MG63 (cell line): ENCODE results near the gene NKTR. TPM values are rescaled to one million over a fixed set of nuclear protein-coding genes. Genes with fewer than 3 reads are reported as not detected.
A peak's percentile ranks its signal among the peaks of the same experiment; 100 is the strongest.

Experiments
- DNase-seq: peaks from one replicate; pipeline ENCODE4 v3.0.0-alpha.2; 2020
- H3K27me3 ChIP-seq: fragments of 250-450 bp; sonication (Bioruptor Pico); 2 replicates; pipeline ENCODE4 v1.5.1; 2020; ENCODE audit warnings: mild to moderate bottlenecking, moderate library complexity
- H3K36me3 ChIP-seq: fragments of 250-450 bp; sonication (Bioruptor Pico); 2 replicates; pipeline ENCODE4 v1.5.1; 2020; ENCODE audit warnings: mild to moderate bottlenecking, moderate library complexity
- H3K4me3 ChIP-seq: fragments of 250-450 bp; sonication (Bioruptor Pico); 2 replicates; pipeline ENCODE4 v1.5.1; 2020; ENCODE audit warnings: mild to moderate bottlenecking, moderate library complexity
- H3K9me3 ChIP-seq: fragments of 250-450 bp; sonication (Bioruptor Pico); 2 replicates; pipeline ENCODE4 v1.5.1; 2020; ENCODE audit warnings: mild to moderate bottlenecking, moderate library complexity
- total RNA-seq: library from RNA; depleted of rRNA; stranded (reverse); fragments of >200 nt; shearing (Covaris generic); gene quantifications from 2 replicates; pipeline ENCODE4 v1.2.3, GENCODE V29; 2014; ENCODE audit warnings: low replicate concordance

The NKTR gene
- total RNA-seq, 1 experiment from 2014 or later: 4.4 TPM

- Histone ChIP-seq H3K27me3 (no peaks in the 10 kb centered on the region), H3K36me3 (peaks cover 67% of the 10 kb centered on the region), H3K4me3 (no peak overlapping the region), H3K9me3 (no peaks in the 10 kb centered on the region)
- DNase-seq: no peak
Measured at GRCh38 chr3:42632146-42632545, 31.7 kb downstream of the NKTR start.

DNA sequence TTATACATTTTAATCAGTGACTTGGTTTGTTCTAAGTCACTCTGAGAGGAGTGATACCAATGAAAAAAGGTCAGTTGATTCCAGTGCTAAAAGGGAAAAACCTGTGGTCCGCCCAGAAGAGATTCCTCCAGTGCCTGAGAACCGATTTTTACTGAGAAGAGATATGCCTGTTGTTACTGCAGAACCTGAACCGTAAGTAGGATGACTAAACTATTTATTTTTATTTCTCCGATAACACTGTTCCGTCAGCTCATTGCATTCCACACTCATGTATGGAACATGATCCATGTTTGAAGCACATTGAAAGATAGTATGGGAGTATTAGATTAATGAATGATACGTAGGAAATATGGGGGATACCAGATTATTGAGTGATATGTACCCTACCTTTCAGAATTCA is 33.1 kb downstream of the NKTR start:
- peaks cover 75% of the 10 kb centered on the region for H3K36me3 ChIP-seq
- DNase-seq: no peak
- no peaks in the 10 kb centered on the region for H3K9me3 ChIP-seq
- H3K27me3 ChIP-seq: no peaks in the 10 kb centered on the region
- H3K4me3 ChIP-seq: no peak overlapping the region

DNA sequence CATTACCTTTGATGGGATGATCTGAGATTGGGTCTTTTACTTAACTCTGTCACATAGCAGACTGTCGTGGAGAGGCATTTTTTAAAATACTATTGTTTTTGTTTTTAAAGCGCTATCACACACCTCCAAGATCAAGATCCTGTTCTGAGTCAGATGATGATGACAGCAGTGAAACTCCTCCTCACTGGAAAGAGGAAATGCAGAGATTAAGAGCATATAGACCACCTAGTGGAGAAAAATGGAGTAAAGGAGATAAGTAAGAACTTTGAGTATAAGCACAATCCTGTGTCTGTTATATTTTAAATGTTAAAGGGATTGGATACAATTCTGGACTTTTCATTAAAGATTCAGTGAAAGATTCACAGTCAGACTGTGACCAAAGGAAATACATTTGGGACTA is 34.6 kb downstream of the NKTR start:
- H3K9me3 ChIP-seq: no peaks in the 10 kb centered on the region
- no peak for DNase-seq
- no peak overlapping the region for H3K4me3 ChIP-seq
- peaks cover 83% of the 10 kb centered on the region for H3K36me3 ChIP-seq
- H3K27me3 ChIP-seq: no peaks in the 10 kb centered on the region

- no peak for DNase-seq
- Histone ChIP-seq H3K4me3 (no peak overlapping the region), H3K9me3 (no peaks in the 10 kb centered on the region), H3K27me3 (no peaks in the 10 kb centered on the region), H3K36me3 (peaks cover 86% of the 10 kb centered on the region)
Measured at GRCh38 chr3:42637001-42637400, 36.5 kb downstream of the NKTR start.

DNA sequence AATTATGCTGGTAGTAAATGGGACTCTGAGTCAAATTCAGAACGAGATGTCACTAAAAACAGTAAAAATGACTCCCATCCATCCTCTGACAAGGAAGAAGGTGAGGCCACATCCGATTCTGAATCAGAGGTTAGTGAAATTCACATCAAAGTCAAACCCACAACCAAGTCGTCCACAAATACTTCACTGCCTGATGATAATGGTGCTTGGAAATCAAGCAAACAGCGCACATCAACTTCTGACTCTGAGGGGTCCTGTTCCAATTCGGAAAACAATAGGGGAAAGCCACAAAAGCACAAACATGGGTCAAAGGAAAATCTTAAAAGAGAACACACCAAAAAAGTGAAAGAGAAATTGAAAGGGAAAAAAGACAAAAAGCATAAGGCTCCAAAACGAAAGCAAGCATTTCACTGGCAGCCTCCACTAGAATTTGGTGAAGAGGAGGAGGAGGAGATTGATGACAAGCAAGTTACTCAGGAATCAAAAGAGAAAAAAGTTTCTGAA is 37.9 kb downstream of the NKTR start:
- DNase-seq: no peak
- no peak overlapping the region for H3K4me3 ChIP-seq
- H3K27me3 ChIP-seq: no peaks in the 10 kb centered on the region
- peaks cover 86% of the 10 kb centered on the region for H3K36me3 ChIP-seq
- no peaks in the 10 kb centered on the region for H3K9me3 ChIP-seq

DNA sequence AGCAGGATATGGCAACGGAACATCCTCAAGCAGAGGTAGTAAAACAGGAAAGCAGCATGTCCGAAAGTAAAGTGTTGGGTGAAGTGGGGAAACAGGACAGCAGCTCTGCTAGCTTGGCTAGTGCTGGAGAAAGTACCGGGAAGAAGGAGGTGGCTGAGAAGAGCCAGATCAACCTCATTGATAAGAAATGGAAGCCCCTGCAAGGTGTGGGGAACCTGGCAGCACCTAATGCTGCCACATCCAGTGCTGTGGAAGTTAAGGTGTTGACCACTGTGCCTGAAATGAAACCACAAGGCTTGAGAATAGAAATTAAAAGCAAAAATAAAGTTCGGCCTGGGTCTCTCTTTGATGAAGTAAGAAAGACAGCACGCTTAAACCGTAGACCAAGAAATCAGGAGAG is 38.7 kb downstream of the NKTR start:
- no peaks in the 10 kb centered on the region for H3K27me3 ChIP-seq

GRCh38 chr3:42640129-42640528 is 39.6 kb downstream of the NKTR start:
- Histone ChIP-seq H3K4me3 (no peak overlapping the region), H3K36me3 (peaks cover 84% of the 10 kb centered on the region), H3K27me3 (no peaks in the 10 kb centered on the region), H3K9me3 (no peaks in the 10 kb centered on the region)
- no peak for DNase-seq

More for the DNA sequence above, 38.7 kb downstream of the NKTR start:
- Histone ChIP-seq H3K36me3 (peaks cover 84% of the 10 kb centered on the region), H3K9me3 (no peaks in the 10 kb centered on the region), H3K4me3 (no peak overlapping the region)
- no peak for DNase-seq

- Histone ChIP-seq H3K36me3 (peaks cover 85% of the 10 kb centered on the region), H3K9me3 (no peaks in the 10 kb centered on the region), H3K27me3 (no peaks in the 10 kb centered on the region), H3K4me3 (no peak overlapping the region)
- no peak for DNase-seq
Measured at GRCh38 chr3:42640771-42641370, 40.4 kb downstream of the NKTR start.

GRCh38 chr3:42647821-42648459 is 47.5 kb downstream of the NKTR start:
- H3K36me3 ChIP-seq: peaks cover 38% of the 10 kb centered on the region
- no peaks in the 10 kb centered on the region for H3K27me3 ChIP-seq
- no peak overlapping the region for H3K4me3 ChIP-seq
- DNase-seq: no peak
- H3K9me3 ChIP-seq: no peaks in the 10 kb centered on the region

GRCh38 chr3:42649006-42649405 is 48.5 kb downstream of the NKTR start:
- peaks cover 27% of the 10 kb centered on the region for H3K36me3 ChIP-seq
- no peak overlapping the region for H3K4me3 ChIP-seq

DNA sequence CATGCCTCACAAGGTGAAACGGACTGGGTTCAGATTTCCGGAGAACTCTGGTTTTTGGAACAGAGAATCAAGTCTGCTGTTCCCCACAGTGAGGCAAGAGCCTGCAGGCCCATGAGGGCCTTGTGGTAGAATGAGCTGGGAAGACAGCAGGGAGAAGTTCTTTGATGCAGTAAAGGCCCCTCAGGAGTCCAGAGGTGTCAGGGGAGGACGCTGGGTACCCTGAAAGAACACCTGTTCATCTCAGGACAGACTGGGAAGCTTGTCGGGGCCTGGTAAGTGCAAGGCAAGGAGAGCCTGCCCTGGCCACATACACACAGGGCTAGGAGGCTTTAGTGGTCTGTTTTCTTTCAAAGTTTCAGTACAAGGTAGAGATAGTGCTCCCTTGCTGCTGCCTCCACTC is 49.3 kb downstream of the NKTR start:
- H3K4me3 ChIP-seq: no peak overlapping the region
- H3K9me3 ChIP-seq: no peaks in the 10 kb centered on the region
- H3K36me3 ChIP-seq: peaks cover 22% of the 10 kb centered on the region
- no peaks in the 10 kb centered on the region for H3K27me3 ChIP-seq
- DNase-seq: no peak

More at GRCh38 chr3:42649006-42649405, 48.5 kb downstream of the NKTR start:
- Histone ChIP-seq H3K27me3 (no peaks in the 10 kb centered on the region), H3K9me3 (no peaks in the 10 kb centered on the region)
- DNase-seq: no peak

DNA sequence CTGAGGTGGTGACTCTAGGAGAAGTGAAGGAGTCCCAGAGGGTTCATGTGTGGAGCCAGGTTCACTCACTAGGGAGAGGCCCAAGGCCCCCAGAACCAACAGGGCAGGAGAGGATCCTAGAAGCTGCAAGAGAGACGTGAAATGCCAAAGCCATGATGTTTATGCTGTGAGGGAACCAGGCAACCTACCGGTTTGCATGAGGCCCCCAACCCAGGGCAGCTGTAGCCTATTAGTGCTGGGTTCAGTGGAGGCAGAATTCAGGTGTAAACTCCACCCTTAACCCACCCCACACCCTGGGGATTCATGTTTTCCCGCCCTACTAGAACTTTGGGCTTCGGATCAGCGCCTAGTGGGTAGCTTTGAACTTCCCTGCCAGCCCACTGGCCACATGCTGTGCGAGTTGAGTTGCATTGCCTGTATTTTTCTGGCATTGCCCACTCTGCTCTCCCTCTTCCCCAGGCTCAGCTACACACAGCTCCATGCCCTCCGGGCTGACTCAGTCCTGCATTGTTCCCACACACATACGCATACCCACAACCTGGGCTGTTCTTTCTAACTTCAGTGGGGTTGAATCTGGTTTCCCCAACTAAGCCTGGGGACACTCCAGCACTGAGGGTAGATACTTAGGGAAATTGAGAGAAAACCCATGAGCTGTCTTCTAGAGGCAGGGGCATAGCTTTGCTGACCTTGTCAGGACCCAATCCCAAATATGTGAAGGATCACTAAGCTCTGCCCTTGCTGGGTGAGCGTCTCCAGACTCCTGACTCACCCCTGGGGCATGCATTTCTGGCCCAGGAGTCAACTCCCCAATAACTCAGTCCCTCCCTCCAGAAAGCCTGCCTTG is 51.0 kb downstream of the NKTR start:
- Histone ChIP-seq H3K4me3 (peak overlapping the region; percentile 21), H3K27me3 (no peaks in the 10 kb centered on the region), H3K36me3 (peaks cover 10% of the 10 kb centered on the region), H3K9me3 (no peaks in the 10 kb centered on the region)
- peak; percentile 89 for DNase-seq

- Histone ChIP-seq H3K27me3 (no peaks in the 10 kb centered on the region), H3K9me3 (no peaks in the 10 kb centered on the region), H3K36me3 (peaks cover 10% of the 10 kb centered on the region), H3K4me3 (peak overlapping the region; percentile 66)
- DNase-seq: no peak
Measured at GRCh38 chr3:42652251-42652610, 51.7 kb downstream of the NKTR start.

DNA sequence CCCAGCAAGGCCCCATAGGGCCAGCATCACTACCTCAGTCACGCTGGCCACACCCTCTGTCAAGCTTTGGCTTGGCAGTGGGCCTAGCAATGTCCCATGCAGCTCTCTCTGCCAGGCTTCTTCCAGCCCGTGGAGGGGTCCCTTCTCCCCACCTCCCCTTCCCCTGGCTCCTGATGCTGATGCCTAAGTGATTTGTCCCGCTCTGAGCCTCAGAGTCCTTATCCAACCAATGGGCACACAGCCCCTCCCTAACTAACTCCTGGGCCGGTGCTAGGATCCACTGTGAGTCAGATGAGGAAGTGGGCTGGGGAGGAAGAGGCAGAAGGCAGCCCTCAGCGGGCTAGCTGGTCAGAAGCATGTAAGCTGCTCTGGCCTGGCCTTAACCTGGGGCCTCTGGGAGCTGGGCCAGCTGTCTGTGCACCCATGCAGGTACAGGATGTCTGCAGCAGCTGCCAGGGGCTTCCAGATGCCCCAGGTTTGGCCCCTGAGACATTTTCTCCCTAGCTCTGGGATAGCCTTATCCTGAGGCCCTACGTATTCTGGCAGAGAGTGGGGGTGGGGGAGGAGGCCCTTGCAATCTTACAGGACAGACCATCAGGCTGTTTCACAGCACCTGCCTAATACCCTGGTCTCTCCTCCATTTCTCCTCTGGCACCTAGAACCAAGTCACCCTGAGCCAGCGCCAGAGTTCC is 52.3 kb downstream of the NKTR start:
- peak overlapping the region; percentile 66 for H3K4me3 ChIP-seq
- no peaks in the 10 kb centered on the region for H3K27me3 ChIP-seq
- no peaks in the 10 kb centered on the region for H3K9me3 ChIP-seq
- peak; percentile 88 for DNase-seq
- H3K36me3 ChIP-seq: peaks cover 10% of the 10 kb centered on the region

DNA sequence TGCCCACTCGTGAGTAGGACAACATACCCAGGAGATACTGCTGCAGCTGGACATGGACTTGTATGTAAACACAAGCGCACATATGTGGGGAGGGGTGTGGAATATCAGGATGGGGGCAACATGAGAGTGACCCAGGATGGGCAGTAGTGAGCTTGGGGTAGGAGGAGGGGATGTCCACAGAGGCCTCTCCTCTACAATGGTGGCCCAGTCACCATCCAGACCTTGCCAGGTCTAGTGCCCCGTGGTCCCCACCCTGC is 52.7 kb downstream of the NKTR start:
- H3K9me3 ChIP-seq: no peaks in the 10 kb centered on the region
- peaks cover 9% of the 10 kb centered on the region for H3K36me3 ChIP-seq
- peak overlapping the region; percentile 66 for H3K4me3 ChIP-seq
- no peaks in the 10 kb centered on the region for H3K27me3 ChIP-seq
- no peak for DNase-seq

DNA sequence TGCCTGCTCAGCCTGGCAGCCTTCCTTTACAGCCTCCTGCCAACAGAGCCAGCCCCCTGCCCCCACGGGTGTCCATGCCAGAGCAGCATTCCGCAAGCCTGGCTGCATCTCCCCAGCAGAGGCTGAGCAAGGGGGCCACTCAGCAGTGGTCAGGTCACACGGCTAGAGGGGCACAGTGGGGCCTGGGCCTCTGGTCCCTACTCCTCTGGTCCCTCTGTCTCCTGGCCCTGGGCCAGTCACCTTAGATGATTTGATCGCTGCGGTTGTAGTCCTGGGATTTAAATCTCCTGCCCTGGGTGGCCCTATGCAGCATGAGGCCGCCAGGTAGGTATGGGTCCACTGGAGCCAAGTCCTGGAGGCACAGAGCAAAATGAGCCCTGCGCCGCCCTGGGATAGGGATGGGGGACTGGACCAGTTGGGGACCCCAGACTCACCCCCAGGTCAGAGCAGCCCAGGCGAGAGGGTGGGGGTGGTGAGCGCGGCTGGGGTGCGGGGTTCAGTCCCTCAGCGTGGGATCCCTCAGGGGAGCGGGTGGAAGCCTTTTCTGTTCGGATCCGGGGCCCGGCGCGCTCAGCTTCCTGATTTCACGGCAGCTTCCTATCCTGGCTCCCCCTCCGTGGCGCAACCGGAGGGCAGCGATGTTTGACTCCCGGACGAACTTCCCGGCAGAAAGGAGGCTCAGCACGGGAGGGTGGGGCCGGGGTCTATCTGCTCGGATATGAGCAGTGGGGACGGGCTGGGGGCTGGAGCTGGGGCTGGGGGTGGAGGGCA is 53.3 kb downstream of the NKTR start, which contains the start of gene ZBTB47:
ZBTB47 (plus strand) TSS at position 138 of the 771 bp plus-strand sequence. CDS start 4,659 bp downstream, outside the sequence.
- peak within 1 kb of the TSS; percentile 66 for H3K4me3 ChIP-seq
- no peaks in the 10 kb centered on the region for H3K27me3 ChIP-seq
- no peaks in the 10 kb centered on the region for H3K9me3 ChIP-seq
- peak; percentile 82 for DNase-seq
- H3K36me3 ChIP-seq: peaks cover 8% of the 10 kb centered on the region
